HS-27A (cell line): ENCODE measurements around the gene MYO18B.

ENCODE experiments used
- DNase-seq: peaks from one replicate; pipeline ENCODE4 v3.0.0-alpha.2; 2012; ENCODE audit warnings: low read depth, missing footprints

MYO18B gene

GRCh38 chr22:25712661-25713400, 29.2 kb upstream of the MYO18B start:
- no peak for DNase-seq

GRCh38 chr22:25714070-25714469, 27.9 kb upstream of the MYO18B start:
- DNase-seq, result no peak

DNA sequence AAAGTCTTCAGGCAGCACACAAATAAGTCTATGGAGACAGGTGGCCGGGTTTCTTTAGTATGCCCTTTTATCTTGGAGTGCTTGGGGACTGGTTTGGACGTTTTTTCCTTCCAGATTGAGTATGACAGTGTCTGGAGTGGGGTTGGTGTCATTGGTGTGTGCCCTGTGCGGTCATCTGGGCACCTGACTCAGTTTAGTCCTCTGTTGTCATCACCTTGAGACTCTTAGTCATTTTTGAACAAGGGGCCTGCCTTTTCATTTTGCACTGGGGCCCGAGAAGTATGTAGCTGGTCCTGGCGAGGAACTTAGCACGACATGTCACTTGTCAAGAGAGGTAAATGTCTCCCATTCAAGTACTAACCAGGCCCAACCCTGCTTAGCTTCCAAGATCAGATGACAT, 27.2 kb upstream of the MYO18B start:
- no peak for DNase-seq

- DNase-seq, result no peak
These were observed 25.4 kb upstream of the MYO18B start for GRCh38 chr22:25716637-25717036.

GRCh38 chr22:25718135-25718840, 23.7 kb upstream of the MYO18B start:
- no peak for DNase-seq

- DNase-seq, result no peak
These were observed 19.8 kb upstream of the MYO18B start for GRCh38 chr22:25722223-25722622.

DNA sequence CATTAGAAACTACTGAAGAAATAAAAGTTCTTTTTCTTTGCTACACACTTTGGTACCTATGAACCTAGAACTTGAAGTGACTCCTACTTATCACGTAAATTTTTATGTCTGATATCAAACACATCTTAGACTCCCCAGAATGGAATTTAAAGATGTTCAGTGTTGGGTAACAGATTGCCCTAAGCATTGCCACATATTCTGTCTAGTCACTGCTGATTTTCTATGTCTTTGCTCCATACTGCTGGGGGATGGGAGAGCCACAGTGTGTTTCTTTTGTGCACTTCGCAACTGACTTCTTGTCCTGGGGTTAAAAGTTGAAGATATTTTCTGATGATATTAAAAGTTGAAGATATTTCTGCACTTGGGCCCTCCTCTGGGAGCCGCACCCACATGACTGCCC, 19.4 kb upstream of the MYO18B start:
- no peak for DNase-seq

DNA sequence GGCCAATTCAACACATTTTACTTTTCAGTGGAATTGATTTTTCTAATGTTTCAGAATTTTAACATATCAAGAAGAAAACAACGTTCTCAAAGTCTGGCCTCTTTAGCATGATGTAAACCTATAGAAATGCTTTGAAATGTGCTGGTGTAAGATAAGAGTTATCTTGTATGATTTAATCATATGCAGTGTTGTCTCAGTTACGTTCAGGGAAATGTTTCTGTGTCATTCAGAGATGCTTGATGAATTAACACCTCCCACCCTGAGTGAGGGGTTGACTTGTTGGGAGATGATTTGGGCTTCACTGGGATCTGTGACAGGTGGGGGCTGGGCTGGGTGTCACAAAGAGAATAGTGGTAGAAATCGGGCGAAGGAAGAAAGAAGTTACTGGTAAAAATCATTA, 15.7 kb upstream of the MYO18B start:
- DNase-seq, result no peak

GRCh38 chr22:25728071-25728470, 13.9 kb upstream of the MYO18B start:
- DNase-seq, result no peak

DNA sequence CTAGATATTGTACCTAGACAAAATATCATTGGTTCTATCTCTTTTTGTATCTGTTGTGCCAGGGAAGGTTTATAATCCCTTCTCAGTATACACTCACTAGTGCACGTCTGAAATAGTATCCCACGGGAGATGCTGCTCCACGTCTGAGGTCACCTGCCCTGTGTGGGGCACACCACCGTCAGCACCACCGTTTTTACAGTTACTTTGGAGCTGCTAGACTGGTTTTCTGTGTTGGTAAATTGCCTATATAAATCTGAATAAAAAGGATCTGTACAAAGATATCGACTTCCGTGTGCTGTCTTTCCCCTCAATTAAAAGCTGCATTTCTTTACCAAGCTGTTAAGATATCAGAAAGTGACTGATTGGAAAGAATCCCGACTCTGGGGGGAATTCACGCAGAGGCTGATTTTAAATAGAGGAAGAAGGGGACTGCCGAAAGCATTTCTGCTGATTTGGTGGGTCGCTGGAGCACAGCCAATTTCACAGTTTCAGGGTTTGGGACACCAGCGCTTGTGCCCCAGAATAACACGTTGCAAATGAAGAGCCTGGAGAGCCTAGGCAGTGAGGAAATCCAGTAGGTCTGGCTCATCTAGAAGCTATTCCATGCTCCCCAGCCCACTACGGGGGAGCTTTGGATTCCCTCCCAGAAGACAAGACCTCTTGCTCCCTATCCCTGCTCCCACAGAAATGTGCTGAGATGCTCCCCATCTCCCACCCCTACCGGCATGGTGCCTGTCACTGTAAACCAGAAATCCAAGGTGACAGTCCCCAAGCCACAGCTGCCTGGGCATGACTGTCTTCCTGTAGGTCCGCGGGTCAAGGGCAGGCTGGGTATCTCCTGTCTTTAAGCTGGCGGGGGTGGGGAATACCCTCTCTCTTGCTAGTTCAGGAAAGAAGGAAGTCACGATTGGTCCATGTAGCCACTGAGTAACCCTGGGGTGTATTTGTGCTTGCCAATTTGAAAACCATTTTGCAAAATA, 12.7 kb upstream of the MYO18B start:
- no peak for DNase-seq

DNA sequence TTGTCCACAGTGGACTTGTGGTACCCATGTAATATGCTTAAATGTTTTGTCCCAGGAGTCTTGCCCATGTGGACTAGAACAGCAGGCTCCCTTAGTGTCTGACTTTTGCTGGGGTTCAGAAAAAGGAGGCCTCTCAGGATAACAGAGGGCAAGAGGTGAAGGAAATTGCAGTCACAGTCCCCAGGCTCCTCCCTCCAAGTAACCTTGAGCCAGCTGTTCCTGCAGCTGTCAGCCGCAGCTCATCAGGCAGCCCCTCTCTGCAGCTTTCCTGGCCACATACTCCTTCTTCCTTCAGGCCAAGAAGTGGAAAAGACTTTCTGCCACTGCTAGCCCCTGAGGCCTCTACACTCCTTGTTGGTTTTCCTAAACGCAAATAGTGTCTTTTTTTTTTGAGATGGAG, 6.3 kb upstream of the MYO18B start:
- DNase-seq, result no peak

DNA sequence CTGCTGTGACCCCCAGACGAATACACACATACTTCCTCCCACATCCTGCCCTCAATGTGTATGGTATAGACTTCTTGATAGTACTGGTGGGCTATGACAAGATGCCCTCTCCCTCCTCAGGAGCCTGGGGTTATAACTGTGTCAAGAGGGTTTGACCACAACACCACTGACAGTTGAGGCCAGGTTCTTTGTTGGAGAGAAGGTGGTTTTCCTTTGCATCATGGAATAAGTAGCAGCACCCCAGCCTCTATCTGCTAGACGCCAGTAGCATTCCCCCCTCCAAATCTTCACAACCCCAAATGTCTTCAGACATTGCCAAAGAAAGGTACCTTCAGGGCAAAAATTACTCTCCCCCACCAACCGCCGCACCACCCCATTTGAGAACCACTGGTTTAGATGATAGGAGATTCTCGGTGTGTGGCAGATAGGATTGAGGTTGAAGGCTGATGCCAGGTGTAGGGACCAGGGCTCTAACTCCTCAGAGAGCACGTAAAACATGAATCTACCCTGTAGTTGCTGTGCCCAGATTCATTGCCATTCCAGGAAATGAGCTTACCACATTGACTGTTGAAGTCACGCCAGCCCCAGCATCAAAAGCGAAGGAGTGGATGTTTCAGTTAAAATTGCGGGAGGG, 5.5 kb upstream of the MYO18B start:
- DNase-seq, result no peak

- no peak for DNase-seq
These were observed 2.2 kb upstream of the MYO18B start for GRCh38 chr22:25739659-25740344.

GRCh38 chr22:25742918-25743708, 1.1 kb downstream of the MYO18B start:
- DNase-seq, result no peak

DNA sequence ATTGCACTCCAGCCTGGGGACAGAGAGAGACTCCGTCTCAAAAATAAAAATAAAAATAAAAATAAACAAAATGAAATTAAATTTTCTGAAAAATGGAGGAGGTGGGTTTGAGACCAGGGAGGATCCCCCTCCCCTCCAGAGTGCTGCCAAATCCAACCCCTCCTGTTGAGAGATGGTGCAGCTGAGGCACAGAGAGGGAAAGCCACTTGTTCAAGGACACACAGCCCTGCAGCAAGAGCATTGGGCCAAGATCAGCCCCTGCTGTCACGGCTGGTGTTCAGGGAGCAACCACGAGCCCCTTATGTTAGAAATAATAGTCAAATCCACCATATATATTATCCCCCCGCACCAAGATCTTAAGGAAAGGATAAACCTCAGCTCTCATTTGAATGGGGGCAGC, 2.7 kb downstream of the MYO18B start:
- DNase-seq, result no peak

GRCh38 chr22:25745341-25746011, 3.5 kb downstream of the MYO18B start:
- no peak for DNase-seq

GRCh38 chr22:25746012-25746373, 4.0 kb downstream of the MYO18B start:
- no peak for DNase-seq

DNA sequence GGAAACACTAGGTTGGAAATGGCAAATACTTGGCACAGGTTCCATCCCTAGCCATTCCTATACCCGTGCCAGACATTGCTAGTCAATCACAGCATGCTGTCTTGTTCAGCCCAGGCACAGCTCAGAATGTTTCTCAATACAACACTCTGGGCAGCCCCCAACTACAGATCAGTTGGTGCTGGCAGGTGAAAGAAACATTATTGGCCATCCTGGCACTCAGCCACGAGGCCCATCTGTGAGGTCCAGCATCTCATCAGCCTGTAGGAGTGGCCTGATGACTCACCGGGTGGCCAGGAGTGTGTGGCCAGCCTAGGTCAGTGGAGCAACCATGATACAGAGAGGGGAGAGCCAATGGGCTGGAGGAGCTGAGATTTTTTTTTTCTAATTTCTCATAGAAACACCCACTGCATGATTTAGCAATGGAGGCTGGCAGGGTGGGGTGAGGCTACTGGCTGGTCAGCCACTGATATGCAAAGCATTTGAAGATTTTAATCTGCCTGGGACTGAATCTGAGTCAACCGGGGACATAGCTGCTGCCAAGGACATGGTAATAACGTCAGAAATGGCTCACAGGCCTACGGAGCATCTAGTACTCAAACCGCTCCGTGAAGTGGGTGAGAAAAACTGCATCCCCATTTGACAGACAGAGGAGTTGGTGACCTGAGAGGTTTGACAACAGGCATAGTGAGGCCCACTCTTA, 5.4 kb downstream of the MYO18B start:
- DNase-seq, result peak; percentile 97

DNA sequence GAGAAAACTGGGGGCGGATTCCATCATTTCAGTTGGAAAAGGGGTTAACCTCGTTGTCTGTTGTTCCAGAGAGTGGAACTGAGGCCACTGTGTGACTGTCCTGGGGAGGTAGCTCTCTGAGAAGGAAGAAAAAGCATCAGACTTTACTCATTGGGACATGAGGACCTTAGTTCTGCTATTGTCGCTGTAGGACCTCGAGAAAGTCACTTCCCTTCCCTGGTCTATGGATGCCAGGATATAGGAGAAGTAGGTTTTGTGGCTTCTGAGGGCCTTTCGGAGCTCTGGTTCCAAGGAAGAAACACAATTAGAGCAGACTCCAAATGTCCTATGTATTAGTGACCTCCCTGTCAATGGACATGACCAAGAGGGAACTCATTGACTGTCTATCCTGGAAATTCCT, 6.2 kb downstream of the MYO18B start:
- no peak for DNase-seq

GRCh38 chr22:25748704-25749103, 6.7 kb downstream of the MYO18B start:
- DNase-seq, result no peak
